Mesenchymal stem cell (in vitro differentiated cells and primary cell): ENCODE measurements around the gene ALK.

Source experiments
- DNase-seq: peaks from one replicate; pipeline ENCODE4 v3.0.0-alpha.2; 2013
- H2AFZ ChIP-seq: one replicate; pipeline ENCODE4 v1.6.1; 2013; ENCODE audit warnings: low read depth, mild to moderate bottlenecking, control low read depth, inconsistent platforms, low read length, moderate library complexity
- H2AK5ac ChIP-seq: 2 replicates; pipeline ENCODE4 v1.6.1; 2013; ENCODE audit warnings: low read length, moderate library complexity, mild to moderate bottlenecking, inconsistent platforms; ENCODE audit not compliant: severe bottlenecking
- H2BK120ac ChIP-seq: one replicate; pipeline ENCODE4 v1.6.1; 2013; ENCODE audit warnings: low read depth, mild to moderate bottlenecking, inconsistent platforms, low read length, moderate library complexity
- H2BK12ac ChIP-seq, 2 experiments: one replicate each; pipeline ENCODE4 v1.6.1; 2013; ENCODE audit warnings: inconsistent platforms in 2 of 2, low read length in 2 of 2, mild to moderate bottlenecking in 2 of 2, moderate library complexity in 2 of 2, control low read depth in 1 of 2
- H2BK15ac ChIP-seq: one replicate; pipeline ENCODE4 v1.6.1; 2013; ENCODE audit warnings: mild to moderate bottlenecking, low read depth, inconsistent platforms; ENCODE audit not compliant: poor library complexity, severe bottlenecking
- H2BK5ac ChIP-seq: 2 replicates; pipeline ENCODE4 v1.6.1; 2013; ENCODE audit warnings: low read depth, mild to moderate bottlenecking, low read length, control low read depth, inconsistent platforms; ENCODE audit not compliant: poor library complexity, severe bottlenecking
- H3K14ac ChIP-seq, 2 experiments: one replicate each; pipeline ENCODE4 v1.6.1; 2013; ENCODE audit warnings: inconsistent platforms in 2 of 2, low read length in 2 of 2, control low read depth in 1 of 2, mild to moderate bottlenecking in 1 of 2, moderate library complexity in 1 of 2
- H3K18ac ChIP-seq, 2 experiments: one replicate each; pipeline ENCODE4 v1.6.1; 2013; ENCODE audit warnings: inconsistent platforms in 2 of 2, low read length in 2 of 2, control low read depth in 1 of 2, low read depth in 1 of 2, mild to moderate bottlenecking in 1 of 2
- H3K23ac ChIP-seq, 2 experiments: one replicate each; pipeline ENCODE4 v1.6.1; 2013; ENCODE audit warnings: inconsistent platforms in 2 of 2, low read length in 2 of 2, mild to moderate bottlenecking in 2 of 2, moderate library complexity in 2 of 2, control low read depth in 1 of 2
- H3K27ac ChIP-seq: 2 replicates; pipeline ENCODE4 v1.5.1; 2013; ENCODE audit warnings: mild to moderate bottlenecking, moderate library complexity, low read length, control low read depth, inconsistent platforms; ENCODE audit not compliant: poor library complexity, severe bottlenecking
- H3K27me3 ChIP-seq, 2 experiments: 2 replicates each; pipeline versions ENCODE4 v1.6.1 to v1.7.0; 2013; ENCODE audit warnings: low read length in 2 of 2, mild to moderate bottlenecking in 2 of 2, moderate library complexity in 2 of 2, control low read depth in 1 of 2, inconsistent platforms in 1 of 2; ENCODE audit not compliant: control insufficient read depth in 1 of 2, insufficient read depth in 1 of 2
- H3K36me3 ChIP-seq, 2 experiments: 2 replicates each; pipeline versions ENCODE4 v1.6.1 to v1.7.0; 2013; ENCODE audit warnings: low read length in 2 of 2, control low read depth in 1 of 2, inconsistent platforms in 1 of 2, low read depth in 1 of 2, mild to moderate bottlenecking in 1 of 2; ENCODE audit not compliant: insufficient read depth in 2 of 2, control insufficient read depth in 1 of 2
- H3K4ac ChIP-seq, 2 experiments: one replicate each; pipeline ENCODE4 v1.6.1; 2013; ENCODE audit warnings: inconsistent platforms in 2 of 2, low read length in 2 of 2, mild to moderate bottlenecking in 2 of 2, moderate library complexity in 2 of 2, control low read depth in 1 of 2, low read depth in 1 of 2
- H3K4me1 ChIP-seq: 2 replicates; pipeline ENCODE4 v1.6.1; 2013; ENCODE audit warnings: low read depth, low read length, control low read depth; ENCODE audit not compliant: control insufficient read depth, insufficient read depth
- H3K4me2 ChIP-seq: 2 replicates; pipeline ENCODE4 v1.6.1; 2013; ENCODE audit warnings: low read length, mild to moderate bottlenecking, inconsistent platforms; ENCODE audit not compliant: poor library complexity, severe bottlenecking
- H3K4me3 ChIP-seq, 2 experiments: 2 replicates each; pipeline versions ENCODE4 v1.5.1 to v1.7.0; 2013; ENCODE audit warnings: low read length in 2 of 2, mild to moderate bottlenecking in 2 of 2, control low read depth in 1 of 2, low read depth in 1 of 2; ENCODE audit not compliant: insufficient read depth in 1 of 2
- H3K79me1 ChIP-seq: replicated peaks from 2 replicates; pipeline ENCODE4 v1.6.1; 2013; ENCODE audit warnings: mild to moderate bottlenecking, control low read depth, low read length, inconsistent platforms; ENCODE audit not compliant: poor library complexity, severe bottlenecking
- H3K9ac ChIP-seq: 2 replicates; pipeline ENCODE4 v1.7.0; 2013; ENCODE audit warnings: mild to moderate bottlenecking, low read length, moderate library complexity
- H3K9me3 ChIP-seq: 2 replicates; pipeline ENCODE4 v1.7.0; 2013; ENCODE audit warnings: mild to moderate bottlenecking, low read length; ENCODE audit not compliant: control insufficient read depth
- H4K8ac ChIP-seq: one replicate; pipeline ENCODE4 v1.6.1; 2013; ENCODE audit warnings: inconsistent platforms, mild to moderate bottlenecking, low read length, moderate library complexity
- H4K91ac ChIP-seq: one replicate; pipeline ENCODE4 v1.6.1; 2013; ENCODE audit warnings: mild to moderate bottlenecking, low read length, inconsistent platforms
- WGBS: methylation state at CpG from one replicate; pipeline ENCODE4 v1.1.7; 2013; ENCODE audit warnings: mixed read lengths; 5-methylcytosine and 5-hydroxymethylcytosine counted together

The ALK gene

GRCh38 chr2:29775937-29776336, 145.4 kb downstream of the ALK start:
- H3K18ac ChIP-seq: no peak overlapping the region
- H3K4me3 ChIP-seq: no peak overlapping the region
- H4K8ac ChIP-seq: no peak overlapping the region
- no peak overlapping the region for H2AFZ ChIP-seq
- no peak overlapping the region for H3K4me2 ChIP-seq
- H4K91ac ChIP-seq: no peak overlapping the region
- no peaks in the 10 kb centered on the region for H3K27me3 ChIP-seq
- H3K14ac ChIP-seq: no peak overlapping the region
- H2BK5ac ChIP-seq: no peak overlapping the region
- no peaks in the 10 kb centered on the region for H3K9me3 ChIP-seq
- H3K4me1 ChIP-seq: no peaks in the 10 kb centered on the region
- H3K4ac ChIP-seq: no peak overlapping the region
- H2BK120ac ChIP-seq: no peak overlapping the region
- H3K79me1 ChIP-seq: no peaks in the 10 kb centered on the region
- H3K23ac ChIP-seq: no peak overlapping the region
- H3K9ac ChIP-seq: no peak overlapping the region
- H3K36me3 ChIP-seq: no peaks in the 10 kb centered on the region
- H2AK5ac ChIP-seq: no peak overlapping the region
- no peak overlapping the region for H2BK15ac ChIP-seq
- H3K27ac ChIP-seq: no peak overlapping the region
- no peak overlapping the region for H2BK12ac ChIP-seq
- no peak for DNase-seq
- no CpG with 5 or more reads among the region's 1 CpG for WGBS

GRCh38 chr2:29774624-29775023, 146.8 kb downstream of the ALK start:
- no peak overlapping the region for H2BK5ac ChIP-seq

GRCh38 chr2:29770846-29771245, 150.5 kb downstream of the ALK start:
- H3K4me2 ChIP-seq: no peak overlapping the region
- no peak overlapping the region for H2BK5ac ChIP-seq
- H2BK12ac ChIP-seq: no peak overlapping the region
- no peak overlapping the region for H2BK15ac ChIP-seq
- no peak overlapping the region for H3K4me3 ChIP-seq
- H3K23ac ChIP-seq: no peak overlapping the region
- H2AFZ ChIP-seq: no peak overlapping the region
- H3K9me3 ChIP-seq: no peaks in the 10 kb centered on the region
- H4K8ac ChIP-seq: no peak overlapping the region
- H3K79me1 ChIP-seq: no peaks in the 10 kb centered on the region
- no peak for DNase-seq
- no peak overlapping the region for H2AK5ac ChIP-seq
- no peaks in the 10 kb centered on the region for H3K27me3 ChIP-seq
- H3K18ac ChIP-seq: no peak overlapping the region
- H2BK120ac ChIP-seq: no peak overlapping the region
- no peak overlapping the region for H3K4ac ChIP-seq
- H4K91ac ChIP-seq: peak overlapping the region; percentile 70
- WGBS: 86% methylated on average over 3 of the region's 3 CpGs
- no peak overlapping the region for H3K9ac ChIP-seq
- H3K4me1 ChIP-seq: no peaks in the 10 kb centered on the region
- H3K14ac ChIP-seq: no peak overlapping the region
- H3K36me3 ChIP-seq: no peaks in the 10 kb centered on the region
- H3K27ac ChIP-seq: no peak overlapping the region

More at GRCh38 chr2:29774624-29775023, 146.8 kb downstream of the ALK start:
- Histone ChIP-seq H4K8ac (no peak overlapping the region), H3K9ac (no peak overlapping the region), H2BK12ac (no peak overlapping the region), H3K9me3 (no peaks in the 10 kb centered on the region), H3K4ac (no peak overlapping the region), H3K4me3 (no peak overlapping the region), H3K27me3 (no peaks in the 10 kb centered on the region), H2AFZ (no peak overlapping the region), H3K79me1 (no peaks in the 10 kb centered on the region), H3K18ac (no peak overlapping the region), H3K27ac (no peak overlapping the region), H4K91ac (no peak overlapping the region), H2BK120ac (no peak overlapping the region), H3K4me2 (no peak overlapping the region), H3K14ac (no peak overlapping the region), H2AK5ac (no peak overlapping the region), H3K23ac (no peak overlapping the region), H2BK15ac (no peak overlapping the region), H3K36me3 (no peaks in the 10 kb centered on the region), H3K4me1 (no peaks in the 10 kb centered on the region)
- WGBS: 100% methylated on average over 3 of the region's 6 CpGs
- DNase-seq: no peak

GRCh38 chr2:29769847-29770246, 151.5 kb downstream of the ALK start:
- no peak overlapping the region for H3K18ac ChIP-seq
- no peak overlapping the region for H2AK5ac ChIP-seq
- no peak overlapping the region for H3K4me3 ChIP-seq
- no peaks in the 10 kb centered on the region for H3K9me3 ChIP-seq
- no peak overlapping the region for H2BK15ac ChIP-seq
- DNase-seq: no peak
- H4K8ac ChIP-seq: no peak overlapping the region
- no peak overlapping the region for H4K91ac ChIP-seq
- WGBS: 100% methylated on average over 1 of the region's 4 CpGs
- H3K23ac ChIP-seq: no peak overlapping the region
- no peak overlapping the region for H3K27ac ChIP-seq
- no peak overlapping the region for H2BK5ac ChIP-seq
- H3K36me3 ChIP-seq: no peaks in the 10 kb centered on the region
- no peak overlapping the region for H3K4ac ChIP-seq
- no peaks in the 10 kb centered on the region for H3K27me3 ChIP-seq
- H3K4me1 ChIP-seq: no peaks in the 10 kb centered on the region
- H2BK12ac ChIP-seq: no peak overlapping the region
- no peak overlapping the region for H3K9ac ChIP-seq
- no peak overlapping the region for H3K14ac ChIP-seq
- H3K79me1 ChIP-seq: no peaks in the 10 kb centered on the region
- no peak overlapping the region for H2BK120ac ChIP-seq
- H3K4me2 ChIP-seq: no peak overlapping the region
- H2AFZ ChIP-seq: no peak overlapping the region
